Stimulated activated CD8-positive, alpha-beta memory T cell treated with anti-CD3 and anti-CD28 coated beads, Interleukin-15, amount 100 ng/mL, for 48 hours (primary cell): ENCODE measurements around the gene DPP6.
"Not testable (repeated sequence)": the region's sequence is repeated elsewhere in the genome, so short reads cannot be mapped to it uniquely, and the experiment has no call there.

ENCODE experiments used
- DNase-seq, 2 donors: peaks; one replicate each; pipeline ENCODE4 v3.0.0-alpha.2; 2020; ENCODE audit warnings: low read depth in 2 of 2

DPP6 gene

GRCh38 chr7:154656618-154657017, 604.4 kb downstream of the DPP6 start:
- DNase-seq = no peak

GRCh38 chr7:154666768-154667167, 614.6 kb downstream of the DPP6 start:
- no peak for DNase-seq

- no peak for DNase-seq
These were observed 620.6 kb downstream of the DPP6 start for GRCh38 chr7:154672659-154673415.

- DNase-seq = no peak
These were observed 622.0 kb downstream of the DPP6 start for GRCh38 chr7:154674191-154674590.

GRCh38 chr7:154675560-154675959, 623.4 kb downstream of the DPP6 start:
- DNase-seq = no peak

- DNase-seq = not testable (repeated sequence)
These were observed 623.8 kb downstream of the DPP6 start for GRCh38 chr7:154676033-154676421.

- DNase-seq = no peak
These were observed 624.4 kb downstream of the DPP6 start for GRCh38 chr7:154676422-154677073.

- DNase-seq = no peak
These were observed 625.3 kb downstream of the DPP6 start for GRCh38 chr7:154677454-154677853.

GRCh38 chr7:154678001-154678550, 625.9 kb downstream of the DPP6 start:
- DNase-seq = not testable (repeated sequence)

GRCh38 chr7:154679379-154680053, 627.3 kb downstream of the DPP6 start:
- no peak for DNase-seq

GRCh38 chr7:154680894-154681659, 628.9 kb downstream of the DPP6 start:
- DNase-seq = no peak

GRCh38 chr7:154682003-154682402, 629.8 kb downstream of the DPP6 start:
- no peak for DNase-seq

GRCh38 chr7:154684666-154685563, 632.7 kb downstream of the DPP6 start:
- DNase-seq = no peak

GRCh38 chr7:154685564-154685901, 633.3 kb downstream of the DPP6 start:
- no peak for DNase-seq

- no peak for DNase-seq
These were observed 634.1 kb downstream of the DPP6 start for GRCh38 chr7:154686305-154686704.

- DNase-seq = no peak
These were observed 636.8 kb downstream of the DPP6 start for GRCh38 chr7:154688952-154689351.

GRCh38 chr7:154690411-154690810, 638.2 kb downstream of the DPP6 start:
- DNase-seq = no peak

GRCh38 chr7:154693661-154694060, 641.5 kb downstream of the DPP6 start:
- DNase-seq = no peak

GRCh38 chr7:154695836-154696235, 643.6 kb downstream of the DPP6 start:
- no peak for DNase-seq

- no peak for DNase-seq
These were observed 644.4 kb downstream of the DPP6 start for GRCh38 chr7:154696556-154696955.
